Mesenchymal stem cell (in vitro differentiated cells and primary cell): ENCODE results near the gene RNF112.

Source experiments
- DNase-seq: peaks from one replicate; pipeline ENCODE4 v3.0.0-alpha.2; 2013
- H2AFZ ChIP-seq: one replicate; pipeline ENCODE4 v1.6.1; 2013; ENCODE audit warnings: low read depth, mild to moderate bottlenecking, control low read depth, inconsistent platforms, low read length, moderate library complexity
- H2AK5ac ChIP-seq: 2 replicates; pipeline ENCODE4 v1.6.1; 2013; ENCODE audit warnings: low read length, moderate library complexity, mild to moderate bottlenecking, inconsistent platforms; ENCODE audit not compliant: severe bottlenecking
- H2BK120ac ChIP-seq: one replicate; pipeline ENCODE4 v1.6.1; 2013; ENCODE audit warnings: low read depth, mild to moderate bottlenecking, inconsistent platforms, low read length, moderate library complexity
- H2BK12ac ChIP-seq, 2 experiments: one replicate each; pipeline ENCODE4 v1.6.1; 2013; ENCODE audit warnings: inconsistent platforms in 2 of 2, low read length in 2 of 2, mild to moderate bottlenecking in 2 of 2, moderate library complexity in 2 of 2, control low read depth in 1 of 2
- H2BK15ac ChIP-seq: one replicate; pipeline ENCODE4 v1.6.1; 2013; ENCODE audit warnings: mild to moderate bottlenecking, low read depth, inconsistent platforms; ENCODE audit not compliant: poor library complexity, severe bottlenecking
- H2BK5ac ChIP-seq: 2 replicates; pipeline ENCODE4 v1.6.1; 2013; ENCODE audit warnings: low read depth, mild to moderate bottlenecking, low read length, control low read depth, inconsistent platforms; ENCODE audit not compliant: poor library complexity, severe bottlenecking
- H3K14ac ChIP-seq, 2 experiments: one replicate each; pipeline ENCODE4 v1.6.1; 2013; ENCODE audit warnings: inconsistent platforms in 2 of 2, low read length in 2 of 2, control low read depth in 1 of 2, mild to moderate bottlenecking in 1 of 2, moderate library complexity in 1 of 2
- H3K18ac ChIP-seq, 2 experiments: one replicate each; pipeline ENCODE4 v1.6.1; 2013; ENCODE audit warnings: inconsistent platforms in 2 of 2, low read length in 2 of 2, control low read depth in 1 of 2, low read depth in 1 of 2, mild to moderate bottlenecking in 1 of 2
- H3K23ac ChIP-seq, 2 experiments: one replicate each; pipeline ENCODE4 v1.6.1; 2013; ENCODE audit warnings: inconsistent platforms in 2 of 2, low read length in 2 of 2, mild to moderate bottlenecking in 2 of 2, moderate library complexity in 2 of 2, control low read depth in 1 of 2
- H3K27ac ChIP-seq: 2 replicates; pipeline ENCODE4 v1.5.1; 2013; ENCODE audit warnings: mild to moderate bottlenecking, moderate library complexity, low read length, control low read depth, inconsistent platforms; ENCODE audit not compliant: poor library complexity, severe bottlenecking
- H3K27me3 ChIP-seq, 2 experiments: 2 replicates each; pipeline versions ENCODE4 v1.6.1 to v1.7.0; 2013; ENCODE audit warnings: low read length in 2 of 2, mild to moderate bottlenecking in 2 of 2, moderate library complexity in 2 of 2, control low read depth in 1 of 2, inconsistent platforms in 1 of 2; ENCODE audit not compliant: control insufficient read depth in 1 of 2, insufficient read depth in 1 of 2
- H3K36me3 ChIP-seq, 2 experiments: 2 replicates each; pipeline versions ENCODE4 v1.6.1 to v1.7.0; 2013; ENCODE audit warnings: low read length in 2 of 2, control low read depth in 1 of 2, inconsistent platforms in 1 of 2, low read depth in 1 of 2, mild to moderate bottlenecking in 1 of 2; ENCODE audit not compliant: insufficient read depth in 2 of 2, control insufficient read depth in 1 of 2
- H3K4ac ChIP-seq, 2 experiments: one replicate each; pipeline ENCODE4 v1.6.1; 2013; ENCODE audit warnings: inconsistent platforms in 2 of 2, low read length in 2 of 2, mild to moderate bottlenecking in 2 of 2, moderate library complexity in 2 of 2, control low read depth in 1 of 2, low read depth in 1 of 2
- H3K4me1 ChIP-seq: 2 replicates; pipeline ENCODE4 v1.6.1; 2013; ENCODE audit warnings: low read depth, low read length, control low read depth; ENCODE audit not compliant: control insufficient read depth, insufficient read depth
- H3K4me2 ChIP-seq: 2 replicates; pipeline ENCODE4 v1.6.1; 2013; ENCODE audit warnings: low read length, mild to moderate bottlenecking, inconsistent platforms; ENCODE audit not compliant: poor library complexity, severe bottlenecking
- H3K4me3 ChIP-seq, 2 experiments: 2 replicates each; pipeline versions ENCODE4 v1.5.1 to v1.7.0; 2013; ENCODE audit warnings: low read length in 2 of 2, mild to moderate bottlenecking in 2 of 2, control low read depth in 1 of 2, low read depth in 1 of 2; ENCODE audit not compliant: insufficient read depth in 1 of 2
- H3K79me1 ChIP-seq: replicated peaks from 2 replicates; pipeline ENCODE4 v1.6.1; 2013; ENCODE audit warnings: mild to moderate bottlenecking, control low read depth, low read length, inconsistent platforms; ENCODE audit not compliant: poor library complexity, severe bottlenecking
- H3K9ac ChIP-seq: 2 replicates; pipeline ENCODE4 v1.7.0; 2013; ENCODE audit warnings: mild to moderate bottlenecking, low read length, moderate library complexity
- H3K9me3 ChIP-seq: 2 replicates; pipeline ENCODE4 v1.7.0; 2013; ENCODE audit warnings: mild to moderate bottlenecking, low read length; ENCODE audit not compliant: control insufficient read depth
- H4K8ac ChIP-seq: one replicate; pipeline ENCODE4 v1.6.1; 2013; ENCODE audit warnings: inconsistent platforms, mild to moderate bottlenecking, low read length, moderate library complexity
- H4K91ac ChIP-seq: one replicate; pipeline ENCODE4 v1.6.1; 2013; ENCODE audit warnings: mild to moderate bottlenecking, low read length, inconsistent platforms
- WGBS: methylation state at CpG from one replicate; pipeline ENCODE4 v1.1.7; 2013; ENCODE audit warnings: mixed read lengths; 5-methylcytosine and 5-hydroxymethylcytosine counted together

The RNF112 gene

GRCh38 chr17:19421926-19422325, 10.9 kb downstream of the RNF112 start:
- Histone ChIP-seq H4K8ac (no peak overlapping the region), H3K27ac (no peak overlapping the region), H3K4ac (no peak overlapping the region), H2BK120ac (no peak overlapping the region), H4K91ac (no peak overlapping the region), H2AFZ (no peak overlapping the region), H2BK15ac (no peak overlapping the region), H2AK5ac (no peak overlapping the region), H3K79me1 (no peaks in the 10 kb centered on the region), H3K9me3 (no peaks in the 10 kb centered on the region), H3K9ac (no peak overlapping the region), H3K14ac (no peak overlapping the region), H3K23ac (no peak overlapping the region), H3K18ac (no peak overlapping the region), H3K4me1 (no peaks in the 10 kb centered on the region), H2BK12ac (no peak overlapping the region), H3K4me2 (no peak overlapping the region), H3K4me3 (no peak overlapping the region), H2BK5ac (no peak overlapping the region), H3K27me3 (peaks cover 0 to 19% of the 10 kb centered on the region in 2 experiments), H3K36me3 (no peaks in the 10 kb centered on the region)
- WGBS, result 88% methylated on average over 4 of the region's 6 CpGs
- DNase-seq, result no peak

DNA sequence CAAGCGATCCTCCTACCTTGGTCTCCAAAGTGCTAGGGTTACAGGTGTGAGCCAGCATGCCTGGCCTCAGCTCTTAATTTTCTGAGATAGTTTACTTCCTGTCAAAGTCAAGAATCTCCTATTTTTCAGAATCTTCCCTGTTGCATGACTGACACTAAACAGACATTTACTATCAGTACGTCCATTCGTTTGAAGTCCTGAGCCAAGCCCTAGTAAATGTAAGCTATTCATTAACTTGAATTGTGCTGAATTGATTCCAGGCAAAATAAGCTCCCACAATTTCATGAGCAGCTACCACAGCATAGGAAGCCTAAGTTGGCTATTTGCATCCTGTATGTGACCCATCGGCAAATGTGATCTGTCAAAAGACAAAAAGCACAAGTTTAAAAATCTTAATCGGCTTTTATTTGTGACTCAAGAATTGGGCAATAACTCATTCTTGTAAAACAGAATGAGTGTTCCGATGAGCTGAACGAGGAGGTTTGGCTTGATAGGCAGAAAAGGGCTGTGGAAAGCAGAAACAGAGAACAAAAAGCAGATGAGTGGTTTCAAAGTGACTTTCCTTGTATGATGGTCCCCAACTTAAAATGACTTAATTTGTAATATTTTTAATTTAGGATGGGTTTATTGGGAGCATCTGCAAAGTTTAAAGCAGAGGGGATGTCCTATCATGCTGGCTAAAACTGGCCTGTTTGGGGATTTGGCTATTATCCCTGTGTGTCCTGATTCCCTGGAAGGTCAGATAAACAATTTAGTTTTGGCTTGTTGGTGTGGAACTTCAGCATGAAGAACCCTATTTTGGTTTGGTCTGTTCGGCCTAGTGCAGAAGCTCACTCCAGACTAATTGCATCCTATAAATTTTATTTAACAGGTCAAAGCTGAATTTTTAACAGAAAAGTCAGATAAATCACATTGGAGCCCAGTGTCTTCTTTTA, 14.2 kb downstream of the RNF112 start:
- H3K27ac ChIP-seq, result no peak overlapping the region
- no peak overlapping the region for H2AFZ ChIP-seq
- DNase-seq, result no peak
- H3K79me1 ChIP-seq, result no peaks in the 10 kb centered on the region
- H3K36me3 ChIP-seq, result no peaks in the 10 kb centered on the region
- H2BK15ac ChIP-seq, result no peak overlapping the region
- H3K27me3 ChIP-seq, result no peaks in the 10 kb centered on the region
- H4K91ac ChIP-seq, result no peak overlapping the region
- H2BK5ac ChIP-seq, result no peak overlapping the region
- H4K8ac ChIP-seq, result no peak overlapping the region
- H3K4me1 ChIP-seq, result no peaks in the 10 kb centered on the region
- H3K9me3 ChIP-seq, result no peaks in the 10 kb centered on the region
- H2BK120ac ChIP-seq, result no peak overlapping the region
- WGBS, result 74% methylated on average over 7 of the region's 8 CpGs
- no peak overlapping the region for H3K23ac ChIP-seq
- no peak overlapping the region for H3K4me2 ChIP-seq
- no peak overlapping the region for H3K4me3 ChIP-seq
- no peak overlapping the region for H2AK5ac ChIP-seq
- H3K9ac ChIP-seq, result peak overlapping the region; percentile 16
- no peak overlapping the region for H2BK12ac ChIP-seq
- H3K14ac ChIP-seq, result no peak overlapping the region
- no peak overlapping the region for H3K18ac ChIP-seq
- no peak overlapping the region for H3K4ac ChIP-seq

DNA sequence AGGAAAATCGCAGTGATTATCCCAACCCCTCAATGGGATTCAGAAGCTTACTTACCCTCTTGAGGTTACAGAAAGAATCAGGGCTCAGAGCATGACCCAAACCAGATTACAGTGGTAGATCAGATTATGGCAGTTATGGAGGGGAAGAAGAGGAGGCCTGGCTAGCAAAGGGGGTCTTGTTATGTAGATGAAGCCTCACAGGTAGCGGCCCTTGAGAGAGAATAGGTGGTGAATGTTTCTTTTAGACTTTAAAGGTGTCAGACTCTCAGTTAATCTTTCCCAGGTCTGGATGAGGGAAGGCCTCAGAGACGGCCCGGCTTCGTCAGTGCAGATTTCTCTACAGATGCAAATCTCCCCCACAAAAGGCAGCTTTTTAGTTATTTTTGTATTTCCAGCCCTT, 15.6 kb downstream of the RNF112 start:
- no peak overlapping the region for H3K4me2 ChIP-seq
- no peaks in the 10 kb centered on the region for H3K9me3 ChIP-seq
- H3K18ac ChIP-seq, result no peak overlapping the region
- H3K4me3 ChIP-seq, result no peak overlapping the region
- no peak overlapping the region for H3K9ac ChIP-seq
- H3K23ac ChIP-seq, result no peak overlapping the region
- DNase-seq, result no peak
- no peak overlapping the region for H2BK15ac ChIP-seq
- H3K4me1 ChIP-seq, result no peaks in the 10 kb centered on the region
- H3K27ac ChIP-seq, result no peak overlapping the region
- WGBS, result 89% methylated on average over 4 of the region's 5 CpGs
- no peak overlapping the region for H4K91ac ChIP-seq
- no peaks in the 10 kb centered on the region for H3K27me3 ChIP-seq
- H2AK5ac ChIP-seq, result no peak overlapping the region
- H2BK5ac ChIP-seq, result no peak overlapping the region
- no peak overlapping the region for H2AFZ ChIP-seq
- no peak overlapping the region for H2BK12ac ChIP-seq
- no peak overlapping the region for H3K14ac ChIP-seq
- no peak overlapping the region for H3K4ac ChIP-seq
- H3K36me3 ChIP-seq, result no peaks in the 10 kb centered on the region
- H3K79me1 ChIP-seq, result no peaks in the 10 kb centered on the region
- no peak overlapping the region for H2BK120ac ChIP-seq
- no peak overlapping the region for H4K8ac ChIP-seq

DNA sequence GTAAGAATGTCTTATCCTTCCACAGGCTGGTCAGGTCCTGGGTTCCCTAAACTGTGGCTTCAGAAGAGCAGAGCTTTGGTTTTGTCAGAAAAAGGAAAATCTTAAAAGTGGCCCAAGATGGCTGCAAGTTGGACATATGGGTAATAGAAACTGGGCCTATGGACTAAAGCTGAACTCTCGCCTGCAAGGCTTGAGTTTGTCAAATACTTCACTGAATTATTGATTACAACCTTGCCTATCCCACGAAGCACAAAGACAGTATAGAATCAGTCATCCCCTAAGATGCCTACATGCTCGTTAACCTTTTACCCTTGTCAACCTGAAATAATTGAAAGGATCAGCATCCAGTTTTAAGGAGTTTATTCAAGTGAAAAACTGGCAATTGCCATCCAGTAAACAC, 20.7 kb downstream of the RNF112 start:
- Histone ChIP-seq H3K4me3 (no peak overlapping the region), H2BK15ac (no peak overlapping the region), H2AK5ac (no peak overlapping the region), H3K4me1 (no peaks in the 10 kb centered on the region), H3K27ac (no peak overlapping the region), H4K91ac (no peak overlapping the region), H3K79me1 (no peaks in the 10 kb centered on the region), H3K14ac (no peak overlapping the region), H3K23ac (no peak overlapping the region), H3K27me3 (no peaks in the 10 kb centered on the region), H2BK12ac (no peak overlapping the region), H3K36me3 (no peaks in the 10 kb centered on the region), H3K4ac (no peak overlapping the region), H2AFZ (no peak overlapping the region), H3K9me3 (no peaks in the 10 kb centered on the region), H3K9ac (no peak overlapping the region), H3K4me2 (no peak overlapping the region), H2BK120ac (no peak overlapping the region), H3K18ac (no peak overlapping the region), H4K8ac (no peak overlapping the region), H2BK5ac (no peak overlapping the region)
- DNase-seq, result no peak
- 76% methylated on average over 3 of the region's 3 CpGs for WGBS
